Osteocyte (in vitro differentiated cells): Measurements from ENCODE around the gene SUSD1. TPM values are rescaled to one million over a fixed set of nuclear protein-coding genes. Genes with fewer than 3 reads are reported as not detected.

Experiments
- DNase-seq: peaks from one replicate; pipeline ENCODE4 v3.0.0; 2021; ENCODE audit warnings: mixed read lengths; ENCODE audit not compliant: unreplicated experiment; ENCODE audit errors: extremely low spot score
- H3K27ac Mint-ChIP-seq: one replicate; pipeline ENCODE4 v1.8.0; 2021; ENCODE audit warnings: mild to moderate bottlenecking, mixed read lengths; ENCODE audit not compliant: unreplicated experiment
- H3K27me3 Mint-ChIP-seq: one replicate; pipeline ENCODE4 v1.8.0; 2021; ENCODE audit warnings: mixed read lengths; ENCODE audit not compliant: unreplicated experiment
- H3K36me3 Mint-ChIP-seq: one replicate; pipeline ENCODE4 v1.8.0; 2021; ENCODE audit warnings: mixed read lengths; ENCODE audit not compliant: unreplicated experiment
- H3K4me1 Mint-ChIP-seq: one replicate; pipeline ENCODE4 v1.8.0; 2021; ENCODE audit warnings: mixed read lengths; ENCODE audit not compliant: unreplicated experiment
- H3K4me3 Mint-ChIP-seq: one replicate; pipeline ENCODE4 v1.8.0; 2021; ENCODE audit warnings: mild to moderate bottlenecking, moderate library complexity, mixed read lengths; ENCODE audit not compliant: unreplicated experiment
- H3K9me3 Mint-ChIP-seq: one replicate; pipeline ENCODE4 v1.8.0; 2021; ENCODE audit warnings: mixed read lengths; ENCODE audit not compliant: unreplicated experiment
- total RNA-seq: library from RNA; stranded (reverse); gene quantifications from 2 replicates; pipeline ENCODE4 v1.2.1, GENCODE V29; 2021
- TF ChIP-seq, protein P1 (sequence below): fragments of 200-600 bp; sonication (generic); IDR thresholded peaks from 2 replicates; pipeline ENCODE4 v1.5.0; 2021; ENCODE audit warnings: antibody characterized with exemption, mild to moderate bottlenecking, moderate library complexity

Gene SUSD1
- total RNA-seq, 1 donor from 2014 or later = 13.4 TPM

DNA sequence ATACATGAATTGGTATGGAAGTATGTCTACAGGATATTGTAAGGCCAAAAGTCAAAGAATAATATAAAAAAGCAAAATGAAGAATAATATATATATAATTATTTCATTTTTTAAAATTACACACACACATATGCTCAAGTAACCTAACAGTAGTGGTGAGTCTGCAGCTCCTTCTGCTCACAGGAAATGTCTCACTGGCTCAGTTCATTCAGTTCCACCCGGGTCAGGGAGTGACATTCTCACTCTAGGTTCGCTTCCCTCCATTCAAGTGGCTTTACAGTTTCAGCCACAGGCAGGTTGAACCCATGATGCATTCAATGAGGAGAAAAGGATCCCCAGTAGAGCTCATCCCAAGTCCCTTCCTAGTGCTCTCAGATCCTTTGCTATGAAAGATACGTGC is 90.8 kb downstream of the SUSD1 start:
- no peaks in the 10 kb centered on the region for H3K27me3 Mint-ChIP-seq
- no peak for DNase-seq
- no peaks in the 10 kb centered on the region for H3K4me1 Mint-ChIP-seq
- no peak overlapping the region for H3K4me3 Mint-ChIP-seq
- H3K27ac Mint-ChIP-seq = no peak overlapping the region
- H3K36me3 Mint-ChIP-seq = peaks cover 12% of the 10 kb centered on the region
- TF ChIP-seq, protein P1, sequence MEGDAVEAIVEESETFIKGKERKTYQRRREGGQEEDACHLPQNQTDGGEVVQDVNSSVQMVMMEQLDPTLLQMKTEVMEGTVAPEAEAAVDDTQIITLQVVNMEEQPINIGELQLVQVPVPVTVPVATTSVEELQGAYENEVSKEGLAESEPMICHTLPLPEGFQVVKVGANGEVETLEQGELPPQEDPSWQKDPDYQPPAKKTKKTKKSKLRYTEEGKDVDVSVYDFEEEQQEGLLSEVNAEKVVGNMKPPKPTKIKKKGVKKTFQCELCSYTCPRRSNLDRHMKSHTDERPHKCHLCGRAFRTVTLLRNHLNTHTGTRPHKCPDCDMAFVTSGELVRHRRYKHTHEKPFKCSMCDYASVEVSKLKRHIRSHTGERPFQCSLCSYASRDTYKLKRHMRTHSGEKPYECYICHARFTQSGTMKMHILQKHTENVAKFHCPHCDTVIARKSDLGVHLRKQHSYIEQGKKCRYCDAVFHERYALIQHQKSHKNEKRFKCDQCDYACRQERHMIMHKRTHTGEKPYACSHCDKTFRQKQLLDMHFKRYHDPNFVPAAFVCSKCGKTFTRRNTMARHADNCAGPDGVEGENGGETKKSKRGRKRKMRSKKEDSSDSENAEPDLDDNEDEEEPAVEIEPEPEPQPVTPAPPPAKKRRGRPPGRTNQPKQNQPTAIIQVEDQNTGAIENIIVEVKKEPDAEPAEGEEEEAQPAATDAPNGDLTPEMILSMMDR = no peak
- H3K9me3 Mint-ChIP-seq = peaks cover 3% of the 10 kb centered on the region

DNA sequence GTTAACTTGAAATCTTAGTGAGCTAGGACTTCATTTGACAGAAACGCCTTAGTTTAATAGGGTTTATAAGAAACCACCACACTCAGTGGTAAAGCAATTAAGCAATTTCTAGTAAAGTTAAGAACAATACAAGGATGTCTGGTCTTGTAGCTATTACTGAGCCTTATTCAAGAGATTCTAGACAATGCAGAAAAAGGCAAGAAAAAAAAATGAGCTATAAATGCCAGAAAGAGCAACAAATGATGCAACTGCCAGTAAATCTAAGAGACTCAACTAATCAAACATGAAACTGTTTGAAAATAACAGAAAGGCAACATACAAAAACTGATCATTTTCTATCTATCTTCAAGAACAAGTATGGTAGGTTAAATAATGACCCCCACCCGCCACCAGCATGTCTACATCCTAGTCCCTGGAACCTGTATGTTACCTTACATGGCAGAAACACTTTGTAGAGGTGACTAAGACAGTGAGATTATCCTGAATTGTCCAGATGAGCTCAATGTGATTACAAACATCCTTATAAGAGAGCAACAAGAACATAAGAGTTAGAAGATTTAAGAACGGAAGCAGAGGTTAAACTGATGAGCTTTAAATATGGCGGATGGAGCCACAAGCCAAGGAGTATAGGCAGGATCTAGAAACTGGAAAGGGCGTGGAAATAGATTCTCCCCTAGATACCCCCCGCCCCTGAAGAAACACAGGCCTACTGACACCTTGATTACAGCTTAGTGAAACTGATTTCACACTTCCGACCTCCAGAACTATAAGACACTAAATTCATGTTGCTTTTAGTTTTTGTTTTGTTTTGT is 93.0 kb downstream of the SUSD1 start:
- DNase-seq = no peak
- no peak overlapping the region for H3K4me3 Mint-ChIP-seq

DNA sequence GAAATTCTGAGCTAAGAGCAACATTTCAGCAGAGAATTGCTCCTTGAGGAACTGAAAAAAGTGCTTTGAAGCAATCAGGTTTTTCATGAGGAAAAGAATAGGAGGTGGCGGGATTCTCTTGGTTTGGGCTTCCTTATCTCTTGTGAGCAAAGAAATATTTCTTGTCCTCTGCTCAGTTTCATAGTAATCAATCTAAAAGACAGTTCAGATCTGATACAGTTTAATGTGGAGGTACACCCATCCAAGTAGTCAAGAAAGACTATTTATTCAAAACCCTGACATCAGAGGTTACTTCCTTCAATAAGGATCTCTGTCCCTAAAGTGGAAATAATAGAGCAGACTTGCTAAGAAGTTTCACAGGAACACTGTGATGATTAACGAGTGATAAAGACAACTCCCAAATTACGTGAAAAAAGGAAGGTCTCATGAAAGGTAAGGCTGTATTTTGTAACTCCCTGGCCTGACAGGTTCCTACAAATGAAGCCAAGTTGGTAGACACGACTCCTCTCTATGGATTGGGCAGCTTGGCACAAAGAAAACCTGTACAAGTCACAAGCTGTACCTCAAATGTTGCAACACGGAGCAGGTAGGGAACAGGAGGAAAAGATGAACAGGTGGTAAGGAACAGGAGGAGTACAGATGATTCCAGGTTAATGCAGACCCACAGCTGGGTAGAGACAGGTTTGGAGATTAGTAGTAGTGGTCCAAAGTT is 94.1 kb downstream of the SUSD1 start:
- H3K4me3 Mint-ChIP-seq = no peak overlapping the region
- H3K36me3 Mint-ChIP-seq = peaks cover 5% of the 10 kb centered on the region
- no peaks in the 10 kb centered on the region for H3K27me3 Mint-ChIP-seq
- H3K4me1 Mint-ChIP-seq = no peaks in the 10 kb centered on the region
- DNase-seq = no peak
- H3K27ac Mint-ChIP-seq = no peak overlapping the region
- peaks cover 3% of the 10 kb centered on the region for H3K9me3 Mint-ChIP-seq
- TF ChIP-seq, protein P1 = no peak

More for the DNA sequence above, 93.0 kb downstream of the SUSD1 start:
- peak overlapping the region; percentile 25 for H3K27ac Mint-ChIP-seq
- H3K9me3 Mint-ChIP-seq = peaks cover 3% of the 10 kb centered on the region
- peaks cover 9% of the 10 kb centered on the region for H3K36me3 Mint-ChIP-seq
- TF ChIP-seq, protein P1 = no peak
- H3K27me3 Mint-ChIP-seq = no peaks in the 10 kb centered on the region
- no peaks in the 10 kb centered on the region for H3K4me1 Mint-ChIP-seq

DNA sequence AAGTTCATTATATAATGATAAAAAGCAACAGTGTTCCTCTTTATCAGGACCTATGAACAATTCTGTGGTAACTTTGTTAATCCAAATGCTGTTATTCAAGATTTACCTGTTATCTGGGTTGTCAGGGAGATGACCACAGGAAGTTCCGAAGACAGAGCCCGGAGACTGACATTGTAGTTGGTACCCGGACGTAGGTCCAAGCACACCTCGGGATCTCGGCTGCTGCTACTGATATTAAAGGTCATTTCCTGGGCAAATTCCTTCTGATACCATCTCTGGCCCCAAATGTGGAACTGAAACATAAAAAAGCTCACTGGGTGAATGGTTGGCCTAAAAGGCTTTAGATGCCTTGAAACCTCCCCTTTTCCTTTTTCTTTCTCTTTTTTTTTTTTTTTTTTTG is 96.7 kb downstream of the SUSD1 start:
- DNase-seq = no peak
- TF ChIP-seq, protein P1 = no peak
- H3K9me3 Mint-ChIP-seq = peaks cover 3% of the 10 kb centered on the region
- no peak overlapping the region for H3K27ac Mint-ChIP-seq
- H3K4me1 Mint-ChIP-seq = peaks cover 14% of the 10 kb centered on the region
- H3K27me3 Mint-ChIP-seq = no peaks in the 10 kb centered on the region
- peaks cover 5% of the 10 kb centered on the region for H3K36me3 Mint-ChIP-seq
- H3K4me3 Mint-ChIP-seq = no peak overlapping the region

DNA sequence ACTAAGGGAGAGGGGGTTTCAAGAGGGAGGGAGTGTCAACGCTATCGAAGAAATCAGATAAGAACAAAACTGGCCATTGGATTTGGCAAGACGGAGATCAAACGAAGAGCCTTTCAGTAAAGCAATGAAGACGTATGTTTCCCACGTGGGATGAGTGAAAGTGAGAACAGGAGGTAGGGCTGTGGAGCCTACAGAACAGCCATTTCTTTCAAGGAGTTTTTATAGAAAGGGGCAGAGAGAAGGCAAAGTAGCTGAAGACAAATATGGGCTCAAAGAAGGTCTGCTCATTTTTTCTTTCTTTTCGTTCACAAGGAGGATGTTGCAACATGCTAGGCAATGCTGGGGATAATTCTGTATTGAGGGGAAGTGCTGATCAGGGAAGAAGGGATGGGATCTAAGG is 98.3 kb downstream of the SUSD1 start:
- DNase-seq = no peak
- Mint-ChIP-seq H3K27ac (no peak overlapping the region), H3K27me3 (no peaks in the 10 kb centered on the region), H3K4me3 (no peak overlapping the region), H3K36me3 (peaks cover 5% of the 10 kb centered on the region), H3K4me1 (peaks cover 24% of the 10 kb centered on the region), H3K9me3 (no peaks in the 10 kb centered on the region)
- TF ChIP-seq, protein P1 = no peak
